Nephron (organoid): ENCODE measurements around the gene SUMO3.

Experiments
- H3K27ac Mint-ChIP-seq, 3 experiments: 2 replicates each; pipeline ENCODE4 v1.8.0; 2020; ENCODE audit warnings: mixed read lengths in 3 of 3, mild to moderate bottlenecking in 2 of 3, moderate library complexity in 1 of 3
- H3K27me3 Mint-ChIP-seq: 2 replicates; pipeline ENCODE4 v1.8.0; 2021; ENCODE audit warnings: low read depth, mild to moderate bottlenecking, moderate library complexity, mixed read lengths
- H3K36me3 Mint-ChIP-seq: 2 replicates; pipeline ENCODE4 v1.8.0; 2020; ENCODE audit warnings: low read depth, mixed read lengths
- H3K4me1 Mint-ChIP-seq: 2 replicates; pipeline ENCODE4 v1.8.0; 2020; ENCODE audit warnings: mixed read lengths
- H3K4me3 Mint-ChIP-seq, 3 experiments: 2 replicates each; pipeline ENCODE4 v1.8.0; 2020; ENCODE audit warnings: mild to moderate bottlenecking in 3 of 3, mixed read lengths in 3 of 3, moderate library complexity in 2 of 3
- H3K9me3 Mint-ChIP-seq: 2 replicates; pipeline ENCODE4 v1.8.0; 2020; ENCODE audit warnings: mixed read lengths
- CTCF ChIP-seq, 3 experiments: fragments of 200-600 bp; sonication (generic); IDR thresholded peaks; one replicate each; pipeline ENCODE4 v1.5.0; 2021; ENCODE audit warnings: antibody characterized with exemption in 3 of 3; ENCODE audit not compliant: unreplicated experiment in 3 of 3

The SUMO3 gene

DNA sequence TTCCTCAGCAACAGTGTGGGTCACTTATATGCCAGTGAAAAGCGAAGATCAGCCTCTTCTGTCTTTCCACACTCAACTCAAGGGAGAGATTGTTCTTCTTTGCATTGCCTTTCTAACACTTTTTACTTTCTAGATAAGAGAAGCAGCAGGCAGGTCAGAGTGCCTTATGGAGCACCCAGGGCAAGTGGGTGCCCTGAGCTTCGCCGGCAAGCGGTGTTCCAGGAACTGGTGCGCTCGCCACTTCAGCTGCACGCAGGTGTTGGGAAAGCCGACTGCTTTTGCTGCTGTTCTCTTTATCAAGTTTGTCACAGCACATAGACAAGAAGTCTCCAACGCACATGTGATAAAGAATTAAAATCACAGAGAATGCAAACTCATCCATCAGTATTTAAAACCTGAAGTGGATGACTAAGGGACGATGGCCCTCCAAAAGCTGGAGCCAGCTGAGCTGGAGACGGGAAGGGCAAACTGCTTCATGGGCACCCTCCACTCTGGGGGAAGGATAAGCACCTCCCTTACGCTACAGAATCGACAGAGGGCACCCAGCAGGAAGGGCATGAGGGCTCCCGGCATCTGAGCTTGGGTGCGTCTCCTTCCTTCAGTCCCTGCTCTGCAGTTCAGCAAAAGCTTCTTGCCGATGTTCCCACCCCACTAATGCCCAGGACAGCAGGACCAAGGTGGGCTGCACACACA, 36.9 kb downstream of the SUMO3 start:
- peaks cover 36% of the 10 kb centered on the region for H3K4me1 Mint-ChIP-seq
- no peaks in the 10 kb centered on the region for H3K27me3 Mint-ChIP-seq
- H3K4me3 Mint-ChIP-seq, result no peak overlapping the region
- H3K9me3 Mint-ChIP-seq, result peaks cover 8% of the 10 kb centered on the region
- TF ChIP-seq CTCF (IDR thresholded peaks at IDR 0.05; ENCODE audit: unreplicated experiment in 3 of 3), result no peak
- peak overlapping the region; percentile 77 to 90 (median 89) for H3K27ac Mint-ChIP-seq
- peaks cover 53% of the 10 kb centered on the region for H3K36me3 Mint-ChIP-seq

GRCh38 chr21:44780137-44780502, 37.7 kb downstream of the SUMO3 start:
- Mint-ChIP-seq H3K27me3 (no peaks in the 10 kb centered on the region), H3K4me3 (peak overlapping the region in 1 of 3 experiments; percentile 44), H3K4me1 (peaks cover 30% of the 10 kb centered on the region), H3K36me3 (peaks cover 52% of the 10 kb centered on the region), H3K9me3 (peaks cover 8% of the 10 kb centered on the region), H3K27ac (peak overlapping the region; percentile 77 to 90 (median 89))
- no peak for TF ChIP-seq CTCF (IDR thresholded peaks at IDR 0.05; ENCODE audit: unreplicated experiment in 3 of 3)

GRCh38 chr21:44779417-44780136, 38.3 kb downstream of the SUMO3 start:
- Mint-ChIP-seq H3K27ac (peak overlapping the region; percentile 77 to 90 (median 89)), H3K9me3 (peaks cover 8% of the 10 kb centered on the region), H3K27me3 (no peaks in the 10 kb centered on the region), H3K4me1 (peaks cover 35% of the 10 kb centered on the region), H3K4me3 (no peak overlapping the region), H3K36me3 (peaks cover 56% of the 10 kb centered on the region)
- TF ChIP-seq CTCF (IDR thresholded peaks at IDR 0.05; ENCODE audit: unreplicated experiment in 3 of 3), result no peak

DNA sequence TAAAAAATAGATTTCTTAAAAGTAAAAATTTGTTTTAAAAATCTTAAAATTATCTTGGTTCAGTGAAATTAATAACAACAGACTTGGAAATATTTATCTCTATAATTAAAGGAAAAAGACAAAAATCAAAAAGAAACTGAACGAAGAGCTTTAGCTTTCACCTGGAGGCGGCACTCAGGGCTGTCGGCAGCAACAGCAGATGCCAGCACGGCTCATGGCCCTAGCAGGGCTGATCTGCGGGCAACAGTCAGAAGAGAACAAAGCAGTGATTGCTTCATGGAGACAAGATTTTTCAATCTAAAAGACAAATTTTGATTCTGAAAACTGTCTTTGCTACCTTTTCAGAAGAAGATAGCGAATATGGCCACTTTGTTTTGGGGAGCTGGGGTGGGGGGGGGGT, 38.9 kb downstream of the SUMO3 start:
- H3K4me3 Mint-ChIP-seq, result no peak overlapping the region
- H3K27ac Mint-ChIP-seq, result no peak overlapping the region
- H3K36me3 Mint-ChIP-seq, result peaks cover 53% of the 10 kb centered on the region
- H3K9me3 Mint-ChIP-seq, result peaks cover 8% of the 10 kb centered on the region
- no peaks in the 10 kb centered on the region for H3K27me3 Mint-ChIP-seq
- no peak for TF ChIP-seq CTCF (IDR thresholded peaks at IDR 0.05; ENCODE audit: unreplicated experiment in 3 of 3)
- H3K4me1 Mint-ChIP-seq, result peaks cover 38% of the 10 kb centered on the region

- TF ChIP-seq CTCF (IDR thresholded peaks at IDR 0.05; ENCODE audit: unreplicated experiment in 3 of 3), result no peak
- Mint-ChIP-seq H3K27ac (peak overlapping the region in 2 of 3 experiments; percentile 18 to 22), H3K4me3 (no peak overlapping the region), H3K4me1 (peaks cover 43% of the 10 kb centered on the region), H3K27me3 (no peaks in the 10 kb centered on the region), H3K9me3 (peaks cover 8% of the 10 kb centered on the region), H3K36me3 (peaks cover 51% of the 10 kb centered on the region)
Measured at GRCh38 chr21:44778499-44778911, 39.4 kb downstream of the SUMO3 start.
